AG09309 (cell line): ENCODE data around the gene AGAP1.

Source experiments
- DNase-seq: peaks from one replicate; pipeline ENCODE4 v3.0.0-alpha.2; 2010; ENCODE audit warnings: low read depth
- H3K4me3 ChIP-seq: 2 replicates; pipeline ENCODE4 v1.5.1; 2011; ENCODE audit warnings: mild to moderate bottlenecking, low read depth, low read length, moderate library complexity; ENCODE audit not compliant: control insufficient read depth
- TF ChIP-seq, protein P1 (sequence below): IDR thresholded peaks from 2 replicates; pipeline ENCODE4 v1.5.1; 2011; ENCODE audit warnings: mild to moderate bottlenecking, low read depth, low read length, inconsistent platforms; ENCODE audit not compliant: insufficient read depth, control insufficient read depth; ENCODE audit errors: missing control alignments

AGAP1 gene

DNA sequence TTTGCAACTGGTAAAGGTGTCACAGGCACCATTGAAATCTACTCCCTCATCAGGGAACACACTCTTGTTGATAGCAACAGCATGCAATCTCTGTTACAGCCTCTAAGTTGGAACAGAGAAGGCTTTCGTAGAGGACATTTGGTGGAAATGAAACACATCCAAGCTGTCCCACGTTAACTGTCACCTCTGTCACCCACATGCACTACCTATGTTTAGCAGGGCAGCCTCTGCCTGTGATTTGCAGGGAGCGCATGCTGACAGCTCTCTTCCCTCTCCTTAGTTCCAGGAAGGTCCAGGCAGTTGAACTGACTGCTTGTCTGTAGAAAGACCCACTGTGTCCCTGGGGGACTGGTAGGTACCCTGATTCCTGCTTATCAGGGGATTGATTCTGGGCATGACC is 367.5 kb downstream of the AGAP1 start:
- DNase-seq = no peak
- H3K4me3 ChIP-seq = no peak overlapping the region
- TF ChIP-seq, protein P1, sequence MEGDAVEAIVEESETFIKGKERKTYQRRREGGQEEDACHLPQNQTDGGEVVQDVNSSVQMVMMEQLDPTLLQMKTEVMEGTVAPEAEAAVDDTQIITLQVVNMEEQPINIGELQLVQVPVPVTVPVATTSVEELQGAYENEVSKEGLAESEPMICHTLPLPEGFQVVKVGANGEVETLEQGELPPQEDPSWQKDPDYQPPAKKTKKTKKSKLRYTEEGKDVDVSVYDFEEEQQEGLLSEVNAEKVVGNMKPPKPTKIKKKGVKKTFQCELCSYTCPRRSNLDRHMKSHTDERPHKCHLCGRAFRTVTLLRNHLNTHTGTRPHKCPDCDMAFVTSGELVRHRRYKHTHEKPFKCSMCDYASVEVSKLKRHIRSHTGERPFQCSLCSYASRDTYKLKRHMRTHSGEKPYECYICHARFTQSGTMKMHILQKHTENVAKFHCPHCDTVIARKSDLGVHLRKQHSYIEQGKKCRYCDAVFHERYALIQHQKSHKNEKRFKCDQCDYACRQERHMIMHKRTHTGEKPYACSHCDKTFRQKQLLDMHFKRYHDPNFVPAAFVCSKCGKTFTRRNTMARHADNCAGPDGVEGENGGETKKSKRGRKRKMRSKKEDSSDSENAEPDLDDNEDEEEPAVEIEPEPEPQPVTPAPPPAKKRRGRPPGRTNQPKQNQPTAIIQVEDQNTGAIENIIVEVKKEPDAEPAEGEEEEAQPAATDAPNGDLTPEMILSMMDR = no peak

DNA sequence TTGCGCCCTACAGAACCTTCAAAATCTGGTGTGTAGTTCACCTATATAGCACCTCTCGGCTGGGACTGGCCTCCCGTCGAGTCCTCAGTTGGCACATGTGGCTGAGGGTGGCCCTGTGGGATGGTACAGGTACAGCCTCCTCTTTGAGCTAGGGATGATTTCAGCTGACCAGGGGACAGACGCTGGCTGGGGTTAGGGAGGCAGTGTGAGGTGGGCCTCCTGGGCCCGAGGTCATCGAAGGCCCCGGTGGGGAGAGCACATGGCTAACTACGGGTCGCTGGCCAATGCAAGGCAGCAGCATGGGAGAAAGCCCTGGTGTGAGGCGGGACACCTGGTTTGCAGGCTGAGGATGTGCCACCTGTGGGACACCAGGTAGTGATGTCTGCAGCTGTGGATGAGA is 369.6 kb downstream of the AGAP1 start:
- TF ChIP-seq, protein P1 = no peak
- DNase-seq = no peak
- no peak overlapping the region for H3K4me3 ChIP-seq

DNA sequence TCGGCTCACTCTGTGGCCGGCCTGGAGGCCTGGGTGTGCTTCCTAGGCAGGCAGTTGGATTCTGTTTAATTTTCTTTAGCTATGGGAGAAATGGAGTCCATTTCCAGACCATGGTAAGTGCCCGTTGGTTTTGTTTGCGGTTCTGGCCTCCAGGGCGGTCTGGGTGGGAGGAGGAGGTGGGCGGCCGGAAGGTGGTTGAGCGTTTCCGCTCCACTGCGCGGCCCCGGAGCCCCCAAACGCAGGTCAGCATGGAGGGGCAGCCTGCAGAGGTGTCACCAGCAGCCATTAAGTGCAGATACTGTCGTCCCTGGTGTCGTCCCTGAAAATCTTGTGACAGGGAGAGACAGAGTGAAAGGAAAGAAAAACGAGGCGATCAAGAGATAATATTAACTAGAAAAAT is 370.5 kb downstream of the AGAP1 start:
- no peak overlapping the region for H3K4me3 ChIP-seq
- TF ChIP-seq, protein P1 = no peak
- no peak for DNase-seq

DNA sequence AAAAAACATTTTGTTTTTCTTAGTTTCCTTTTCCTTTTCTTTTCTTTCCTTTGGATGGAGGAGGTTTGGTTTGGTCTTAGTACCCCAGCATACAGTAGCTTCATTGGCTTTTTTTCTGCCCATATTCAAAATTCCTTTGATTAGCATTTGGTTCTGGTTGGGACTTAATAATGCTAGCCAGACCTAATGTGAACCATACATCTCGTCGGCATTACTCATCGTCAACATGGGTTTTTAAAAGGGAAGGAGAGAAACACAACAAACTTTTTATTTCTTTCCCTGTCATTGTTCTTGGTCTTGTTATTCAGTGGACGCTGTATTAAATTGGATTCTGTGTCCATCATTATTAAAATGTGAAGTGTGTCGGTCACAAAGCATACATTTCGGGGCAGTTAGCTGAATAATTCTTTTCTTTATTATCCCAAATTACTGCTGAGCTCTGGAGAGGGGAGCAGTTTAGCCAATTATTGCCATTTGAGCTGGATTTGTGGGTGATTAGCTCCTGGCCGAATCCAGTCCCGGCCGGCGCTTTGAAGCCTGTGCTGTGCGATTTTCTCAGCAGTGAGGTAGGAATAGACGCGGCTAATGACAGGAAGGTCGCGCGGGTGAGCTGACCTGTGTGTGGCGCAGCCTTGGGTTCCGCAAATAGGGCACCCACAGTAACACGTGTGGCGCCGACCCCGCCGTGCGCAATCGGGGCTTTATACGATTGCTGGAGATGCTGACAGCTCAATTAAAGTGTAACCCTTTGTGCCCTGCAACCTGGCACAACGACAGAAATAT is 371.1 kb downstream of the AGAP1 start:
- H3K4me3 ChIP-seq = peak overlapping the region; percentile 19
- no peak for DNase-seq
- TF ChIP-seq, protein P1 = no peak

DNA sequence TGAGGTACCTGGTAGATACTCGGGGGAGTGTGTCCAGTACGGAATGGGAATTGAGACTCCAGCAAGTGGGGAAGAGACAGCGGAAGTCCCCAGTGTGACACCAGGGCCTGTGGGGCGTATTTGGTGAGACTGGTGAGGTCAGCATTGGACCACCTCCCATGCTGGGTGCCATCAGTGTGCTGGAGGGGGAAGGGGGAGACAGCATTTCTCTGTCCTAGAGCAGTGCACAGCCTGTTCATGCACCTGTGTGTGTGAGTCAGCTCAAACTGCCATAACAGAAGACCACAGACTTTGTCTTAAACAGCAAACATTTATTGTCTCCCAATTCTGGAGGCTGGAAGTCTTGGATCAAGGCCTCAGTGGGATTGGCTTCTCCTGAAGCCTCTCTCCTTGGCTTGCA is 372.5 kb downstream of the AGAP1 start:
- DNase-seq = no peak
- TF ChIP-seq, protein P1 = no peak
- H3K4me3 ChIP-seq = no peak overlapping the region

DNA sequence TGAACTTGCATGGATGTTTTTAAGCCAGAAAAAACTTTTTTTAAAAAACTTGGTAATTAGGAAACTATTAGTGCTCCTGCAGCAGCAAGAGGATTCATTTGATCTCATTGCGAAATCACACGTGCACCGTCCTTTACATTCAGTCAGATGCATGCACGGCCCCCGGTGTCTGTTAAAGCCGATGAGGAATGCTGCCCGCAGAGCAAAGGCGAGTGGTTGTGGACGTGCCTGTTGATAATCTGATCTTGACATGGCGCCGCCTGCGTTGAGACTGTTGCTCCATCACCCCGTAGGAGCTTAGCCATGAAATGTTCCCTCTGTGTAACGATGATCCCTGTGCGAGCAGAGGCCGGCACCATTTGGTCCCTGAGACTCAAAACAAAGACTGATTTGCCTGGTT is 374.4 kb downstream of the AGAP1 start:
- DNase-seq = no peak
- TF ChIP-seq, protein P1 = no peak

More for the DNA sequence above, 374.4 kb downstream of the AGAP1 start:
- H3K4me3 ChIP-seq = no peak overlapping the region
